Trophoblast cell (in vitro differentiated cells and primary cell): ENCODE data around the gene GUCA1A.
"Not testable (repeated sequence)": the region's sequence is repeated elsewhere in the genome, so short reads cannot be mapped to it uniquely, and the experiment has no call there.

ENCODE experiments used
- DNase-seq, 2 donors: peaks; one replicate each; pipeline ENCODE4 v3.0.0-alpha.2; 2016
- H2AFZ ChIP-seq: 2 replicates; pipeline ENCODE4 v1.6.1; 2013; ENCODE audit warnings: low read length, moderate library complexity, mild to moderate bottlenecking; ENCODE audit not compliant: insufficient read depth, poor library complexity
- H2AK5ac ChIP-seq: 2 replicates; pipeline ENCODE4 v1.6.1; 2013; ENCODE audit warnings: mild to moderate bottlenecking, low read length
- H2BK120ac ChIP-seq: 2 replicates; pipeline ENCODE4 v1.6.1; 2013; ENCODE audit warnings: low read length, mild to moderate bottlenecking, moderate library complexity; ENCODE audit not compliant: insufficient read depth, poor library complexity
- H2BK12ac ChIP-seq: 2 replicates; pipeline ENCODE4 v1.6.1; 2013; ENCODE audit warnings: mild to moderate bottlenecking, low read length, moderate library complexity
- H2BK5ac ChIP-seq: 2 replicates; pipeline ENCODE4 v1.6.1; 2013; ENCODE audit warnings: low read length, low read depth, moderate library complexity, mild to moderate bottlenecking; ENCODE audit not compliant: poor library complexity
- H3K14ac ChIP-seq: 2 replicates; pipeline ENCODE4 v1.6.1; 2013; ENCODE audit warnings: mild to moderate bottlenecking, low read length
- H3K18ac ChIP-seq: 2 replicates; pipeline ENCODE4 v1.6.1; 2013; ENCODE audit warnings: mild to moderate bottlenecking, low read length
- H3K23ac ChIP-seq: 2 replicates; pipeline ENCODE4 v1.6.1; 2013; ENCODE audit warnings: low read length
- H3K27ac ChIP-seq: 2 replicates; pipeline ENCODE4 v1.5.1; 2013; ENCODE audit warnings: low read depth, mild to moderate bottlenecking, inconsistent platforms, low read length, moderate library complexity
- H3K27me3 ChIP-seq: 2 replicates; pipeline ENCODE4 v1.6.1; 2013; ENCODE audit warnings: inconsistent platforms, mild to moderate bottlenecking, low read length, moderate library complexity; ENCODE audit not compliant: insufficient read depth
- H3K36me3 ChIP-seq, 2 experiments: 1 replicate in 1 of 2; 2 replicates in 1 of 2; pipeline ENCODE4 v1.6.1; 2013; ENCODE audit warnings: low read length in 2 of 2, mild to moderate bottlenecking in 2 of 2, moderate library complexity in 1 of 2; ENCODE audit not compliant: insufficient read depth in 2 of 2, control insufficient read depth in 1 of 2
- H3K4ac ChIP-seq: 2 replicates; pipeline ENCODE4 v1.6.1; 2013; ENCODE audit warnings: low read depth, mild to moderate bottlenecking, low read length, moderate library complexity
- H3K4me1 ChIP-seq, 2 experiments: 1 replicate in 1 of 2; 2 replicates in 1 of 2; pipeline ENCODE4 v1.6.1; 2013; ENCODE audit warnings: low read length in 2 of 2, mild to moderate bottlenecking in 2 of 2, moderate library complexity in 1 of 2; ENCODE audit not compliant: insufficient read depth in 2 of 2, control insufficient read depth in 1 of 2
- H3K4me2 ChIP-seq: 2 replicates; pipeline ENCODE4 v1.6.1; 2013; ENCODE audit warnings: inconsistent platforms, mild to moderate bottlenecking, low read length, moderate library complexity
- H3K4me3 ChIP-seq: 2 replicates; pipeline ENCODE4 v1.5.1; 2013; ENCODE audit warnings: mild to moderate bottlenecking, low read depth, low read length, inconsistent platforms
- H3K79me1 ChIP-seq: one replicate; pipeline ENCODE4 v1.6.1; 2013; ENCODE audit warnings: low read length
- H3K79me2 ChIP-seq: 2 replicates; pipeline ENCODE4 v1.6.1; 2013; ENCODE audit warnings: low read length, mild to moderate bottlenecking; ENCODE audit not compliant: control insufficient read depth, insufficient read depth, poor library complexity
- H3K9ac ChIP-seq: 2 replicates; pipeline ENCODE4 v1.6.1; 2013; ENCODE audit warnings: mild to moderate bottlenecking, low read length
- H3K9me3 ChIP-seq: 2 replicates; pipeline ENCODE4 v1.6.1; 2013; ENCODE audit warnings: low read depth, mild to moderate bottlenecking, control low read depth, inconsistent platforms, low read length; ENCODE audit not compliant: insufficient read depth
- H4K12ac ChIP-seq: 2 replicates; pipeline ENCODE4 v1.6.1; 2013; ENCODE audit warnings: low read depth, mild to moderate bottlenecking, low read length, moderate library complexity
- H4K8ac ChIP-seq: 2 replicates; pipeline ENCODE4 v1.6.1; 2013; ENCODE audit warnings: low read depth, mild to moderate bottlenecking, low read length, moderate library complexity
- H4K91ac ChIP-seq: one replicate; pipeline ENCODE4 v1.6.1; 2013; ENCODE audit warnings: low read depth, mild to moderate bottlenecking, low read length, moderate library complexity
- WGBS: extraction: QIAGEN DNeasy Blood & Tissue Kit; methylation state at CpG from one replicate; pipeline ENCODE4 v1.1.7; 2013; ENCODE audit warnings: missing lambda C conversion rate; ENCODE audit not compliant: insufficient read length, insufficient coverage; ENCODE audit errors: extremely low coverage; 5-methylcytosine and 5-hydroxymethylcytosine counted together

Gene GUCA1A

GRCh38 chr6:42216495-42216894 is 43.3 kb downstream of the GUCA1A start:
- H4K8ac ChIP-seq, H3K4me3 ChIP-seq, H3K36me3 ChIP-seq, H2AK5ac ChIP-seq, H3K4me1 ChIP-seq, H3K9ac ChIP-seq, H3K14ac ChIP-seq, H4K91ac ChIP-seq, H3K27me3 ChIP-seq, H3K79me1 ChIP-seq, H3K23ac ChIP-seq, H3K9me3 ChIP-seq, H2BK12ac ChIP-seq, H2BK120ac ChIP-seq, H2BK5ac ChIP-seq, H4K12ac ChIP-seq, H3K79me2 ChIP-seq, H2AFZ ChIP-seq, H3K4me2 ChIP-seq, DNase-seq, H3K27ac ChIP-seq: not testable (repeated sequence)
- peak overlapping the region; percentile 8 for H3K4ac ChIP-seq
- WGBS = no CpG with 5 or more reads among the region's 18 CpGs
- H3K18ac ChIP-seq = peak overlapping the region; percentile 11

- H3K18ac ChIP-seq = no peak overlapping the region
- H3K79me2 ChIP-seq = no peaks in the 10 kb centered on the region
- peak overlapping the region; percentile 75 for H3K27ac ChIP-seq
- no peaks in the 10 kb centered on the region for H3K9me3 ChIP-seq
- H3K79me1 ChIP-seq = peaks cover 2% of the 10 kb centered on the region
- WGBS = no CpG with 5 or more reads among the region's 5 CpGs
- no peak overlapping the region for H2BK5ac ChIP-seq
- peak overlapping the region; percentile 21 for H3K9ac ChIP-seq
- H3K27me3 ChIP-seq = no peaks in the 10 kb centered on the region
- H3K4me1 ChIP-seq = no peaks in the 10 kb centered on the region
- H3K36me3 ChIP-seq = peaks cover 5% of the 10 kb centered on the region in 2 experiments
- H2AK5ac ChIP-seq = no peak overlapping the region
- peak overlapping the region; percentile 62 for H4K8ac ChIP-seq
- no peak overlapping the region for H4K91ac ChIP-seq
- peak overlapping the region; percentile 18 for H3K4me3 ChIP-seq
- peak overlapping the region; percentile 98 for H3K4me2 ChIP-seq
- no peak overlapping the region for H4K12ac ChIP-seq
- no peak for DNase-seq
- no peak overlapping the region for H3K14ac ChIP-seq
- H2BK120ac ChIP-seq = no peak overlapping the region
- H3K23ac ChIP-seq = no peak overlapping the region
- no peak overlapping the region for H3K4ac ChIP-seq
- H2BK12ac ChIP-seq = no peak overlapping the region
- no peak overlapping the region for H2AFZ ChIP-seq
Observed at GRCh38 chr6:42217157-42217518, 44.0 kb downstream of the GUCA1A start.

GRCh38 chr6:42217519-42218367 is 44.6 kb downstream of the GUCA1A start, which contains the start of gene MRPS10:
Gene MRPS10, minus strand, starts transcription at chr6:42217861. Its CDS starts 12 bp downstream, at chr6:42217849.
- Histone ChIP-seq H4K8ac (peak within 1 kb of the TSS; percentile 93), H3K27me3 (no peaks in the 10 kb centered on the region), H3K14ac (peak within 1 kb of the TSS; percentile 78), H3K36me3 (peaks cover 4 to 5% of the 10 kb centered on the region in 2 experiments), H2AK5ac (no peak within 1 kb of the TSS), H3K4me3 (peak within 1 kb of the TSS; percentile 78), H3K23ac (no peak within 1 kb of the TSS), H3K4ac (peak within 1 kb of the TSS; percentile 70), H2AFZ (peak within 1 kb of the TSS; percentile 98), H3K27ac (peak within 1 kb of the TSS; percentile 75), H3K18ac (no peak within 1 kb of the TSS), H2BK12ac (no peak within 1 kb of the TSS), H2BK5ac (no peak within 1 kb of the TSS), H3K79me2 (no peaks in the 10 kb centered on the region), H3K79me1 (peaks cover 2% of the 10 kb centered on the region), H3K4me1 (no peaks in the 10 kb centered on the region), H2BK120ac (no peak within 1 kb of the TSS), H3K9me3 (peaks cover 1% of the 10 kb centered on the region), H4K91ac (peak within 1 kb of the TSS; percentile 51), H3K4me2 (peak within 1 kb of the TSS; percentile 98), H4K12ac (peak within 1 kb of the TSS; percentile 93), H3K9ac (peak within 1 kb of the TSS; percentile 77)
- no CpG with 5 or more reads among the region's 29 CpGs for whole genome bisulfite sequencing
- DNase-seq = peak; percentile 96 to 97

- no peaks in the 10 kb centered on the region for H3K36me3 ChIP-seq
- H4K91ac ChIP-seq = peak overlapping the region; percentile 5
- H2BK120ac ChIP-seq = no peak overlapping the region
- no peak overlapping the region for H4K12ac ChIP-seq
- H3K18ac ChIP-seq = no peak overlapping the region
- H3K4me2 ChIP-seq = no peak overlapping the region
- H3K79me2 ChIP-seq = no peaks in the 10 kb centered on the region
- no peaks in the 10 kb centered on the region for H3K27me3 ChIP-seq
- H2AK5ac ChIP-seq = peak overlapping the region; percentile 46
- H3K4ac ChIP-seq = no peak overlapping the region
- peaks cover 1% of the 10 kb centered on the region for H3K9me3 ChIP-seq
- no peak for DNase-seq
- no peak overlapping the region for H3K14ac ChIP-seq
- no CpG with 5 or more reads among the region's 6 CpGs for WGBS
- H2AFZ ChIP-seq = no peak overlapping the region
- peaks cover 2% of the 10 kb centered on the region for H3K79me1 ChIP-seq
- H3K4me1 ChIP-seq = no peaks in the 10 kb centered on the region
- no peak overlapping the region for H3K23ac ChIP-seq
- no peak overlapping the region for H3K4me3 ChIP-seq
- no peak overlapping the region for H4K8ac ChIP-seq
- peak overlapping the region; percentile 3 for H2BK12ac ChIP-seq
- H3K27ac ChIP-seq = no peak overlapping the region
- H2BK5ac ChIP-seq = no peak overlapping the region
- H3K9ac ChIP-seq = no peak overlapping the region
Observed at GRCh38 chr6:42220807-42221206, 47.6 kb downstream of the GUCA1A start.
